Kidney tubule cell (primary cell): ENCODE results near the gene KLB.
A peak's percentile ranks its signal among the peaks of the same experiment; 100 is the strongest.
"Not testable (repeated sequence)": the region's sequence is repeated elsewhere in the genome, so short reads cannot be mapped to it uniquely, and the experiment has no call there.

Experiments
- DNase-seq: peaks from one replicate; pipeline ENCODE4 v3.0.0-alpha.2; 2018; ENCODE audit warnings: low spot score

The KLB gene

GRCh38 chr4:39406763-39407583, at the start of gene KLB:
KLB (plus strand) TSS chr4:39406930; CDS start chr4:39406950, 20 bp downstream.
- peak; percentile 53 for DNase-seq

- no peak for DNase-seq
Observed at GRCh38 chr4:39357002-39357401, 49.7 kb upstream of the KLB start.

GRCh38 chr4:39360611-39361010, 46.1 kb upstream of the KLB start:
- not testable (repeated sequence) for DNase-seq

- no peak for DNase-seq
Observed at GRCh38 chr4:39362827-39363226, 43.9 kb upstream of the KLB start.

- DNase-seq = no peak
Observed at GRCh38 chr4:39363773-39364393, 42.8 kb upstream of the KLB start.

- DNase-seq = no peak
Observed at GRCh38 chr4:39365360-39365759, 41.4 kb upstream of the KLB start.

GRCh38 chr4:39365830-39366771, 40.6 kb upstream of the KLB start, which contains the start of gene RFC1:
RFC1 (minus strand) TSS chr4:39366362; CDS start chr4:39366241, 121 bp downstream.
- DNase-seq = peak; percentile 92

- DNase-seq = peak; percentile 55
Observed at GRCh38 chr4:39367166-39367565, 39.6 kb upstream of the KLB start.

GRCh38 chr4:39369301-39369700, 37.4 kb upstream of the KLB start:
- no peak for DNase-seq

GRCh38 chr4:39371209-39371608, 35.5 kb upstream of the KLB start:
- not testable (repeated sequence) for DNase-seq

- no peak for DNase-seq
Observed at GRCh38 chr4:39375478-39375877, 31.3 kb upstream of the KLB start.

GRCh38 chr4:39383690-39384089, 23.0 kb upstream of the KLB start:
- no peak for DNase-seq

GRCh38 chr4:39384563-39384962, 22.2 kb upstream of the KLB start:
- no peak for DNase-seq

GRCh38 chr4:39390603-39391002, 16.1 kb upstream of the KLB start:
- no peak for DNase-seq

- no peak for DNase-seq
Observed at GRCh38 chr4:39394706-39395105, 12.0 kb upstream of the KLB start.

GRCh38 chr4:39401640-39402039, 5.1 kb upstream of the KLB start:
- peak; percentile 48 for DNase-seq

- no peak for DNase-seq
Observed at GRCh38 chr4:39407584-39407885, 805 bp downstream of the KLB start.

GRCh38 chr4:39410415-39410814, 3.7 kb downstream of the KLB start:
- DNase-seq = no peak

GRCh38 chr4:39411561-39411960, 4.8 kb downstream of the KLB start:
- DNase-seq = not testable (repeated sequence)

- DNase-seq = no peak
Observed at GRCh38 chr4:39415678-39416283, 9.1 kb downstream of the KLB start.

- DNase-seq = no peak
Observed at GRCh38 chr4:39422247-39422646, 15.5 kb downstream of the KLB start.

- DNase-seq = not testable (repeated sequence)
Observed at GRCh38 chr4:39425297-39425696, 18.6 kb downstream of the KLB start.
